HEK293T (cell line): ENCODE measurements around the gene MSLN.

Experiments
- ARNT ChIP-seq: fragments of 450-650 bp; IDR thresholded peaks from 2 replicates; pipeline ENCODE4 v1.6.1; 2017; ENCODE audit warnings: mild to moderate bottlenecking
- FOXK2 ChIP-seq: fragments of 450-650 bp; IDR thresholded peaks from 2 replicates; pipeline ENCODE4 v1.6.1; 2016; ENCODE audit warnings: mild to moderate bottlenecking
- FOXM1 ChIP-seq: fragments of 450-650 bp; IDR thresholded peaks from 2 replicates; pipeline ENCODE4 v1.6.1; 2017; ENCODE audit warnings: mild to moderate bottlenecking, borderline replicate concordance
- LEF1 ChIP-seq: fragments of 450-650 bp; IDR thresholded peaks from 2 replicates; pipeline ENCODE4 v1.6.1; 2017; ENCODE audit warnings: mild to moderate bottlenecking, borderline replicate concordance
- NFRKB ChIP-seq: fragments of 450-650 bp; IDR thresholded peaks from 2 replicates; pipeline ENCODE4 v1.6.1; 2016; ENCODE audit warnings: mild to moderate bottlenecking, moderate library complexity
- PKNOX1 ChIP-seq: fragments of 450-650 bp; IDR thresholded peaks from 2 replicates; pipeline ENCODE4 v1.6.1; 2016
- SP1 ChIP-seq: fragments of 450-650 bp; IDR thresholded peaks from 2 replicates; pipeline ENCODE4 v1.6.1; 2017
- SUZ12 ChIP-seq: fragments of 450-650 bp; IDR thresholded peaks from 2 replicates; pipeline ENCODE4 v1.6.1; 2016; ENCODE audit warnings: mild to moderate bottlenecking
- TARDBP ChIP-seq: fragments of 450-650 bp; IDR thresholded peaks from 2 replicates; pipeline ENCODE4 v1.6.1; 2016

- TF ChIP-seq SP1, result no peak
- TF ChIP-seq LEF1, result no peak
- TF ChIP-seq FOXK2, result no peak
- no peak for TF ChIP-seq SUZ12
- no peak for TF ChIP-seq FOXM1
- no peak for TF ChIP-seq ARNT
- no peak for TF ChIP-seq TARDBP
- TF ChIP-seq PKNOX1, result no peak
- TF ChIP-seq NFRKB, result no peak
Observed at GRCh38 chr16:729768-730665, 30.5 kb upstream of the MSLN start.
